OCI-M2 (cell line): Measurements from ENCODE around the gene CFAP100.

Experiments
- DNase-seq: peaks from one replicate; lab custom pipeline; 2025; ENCODE audit not compliant: unreplicated experiment; lab: John Stamatoyannopoulos, UW

Gene CFAP100

GRCh38 chr3:126356373-126357264 is 38.1 kb upstream of the CFAP100 start:
- DNase-seq = no peak

- DNase-seq = no peak
Observed at GRCh38 chr3:126357295-126358037, 37.2 kb upstream of the CFAP100 start, which contains the start of gene KLF15. KLF15 (minus strand) TSS chr3:126357408; CDS start chr3:126352922, 4,486 bp downstream.

- DNase-seq = no peak
Observed at GRCh38 chr3:126358038-126358815, 36.5 kb upstream of the CFAP100 start.

- no peak for DNase-seq
Observed at GRCh38 chr3:126358816-126359181, 35.9 kb upstream of the CFAP100 start.

DNA sequence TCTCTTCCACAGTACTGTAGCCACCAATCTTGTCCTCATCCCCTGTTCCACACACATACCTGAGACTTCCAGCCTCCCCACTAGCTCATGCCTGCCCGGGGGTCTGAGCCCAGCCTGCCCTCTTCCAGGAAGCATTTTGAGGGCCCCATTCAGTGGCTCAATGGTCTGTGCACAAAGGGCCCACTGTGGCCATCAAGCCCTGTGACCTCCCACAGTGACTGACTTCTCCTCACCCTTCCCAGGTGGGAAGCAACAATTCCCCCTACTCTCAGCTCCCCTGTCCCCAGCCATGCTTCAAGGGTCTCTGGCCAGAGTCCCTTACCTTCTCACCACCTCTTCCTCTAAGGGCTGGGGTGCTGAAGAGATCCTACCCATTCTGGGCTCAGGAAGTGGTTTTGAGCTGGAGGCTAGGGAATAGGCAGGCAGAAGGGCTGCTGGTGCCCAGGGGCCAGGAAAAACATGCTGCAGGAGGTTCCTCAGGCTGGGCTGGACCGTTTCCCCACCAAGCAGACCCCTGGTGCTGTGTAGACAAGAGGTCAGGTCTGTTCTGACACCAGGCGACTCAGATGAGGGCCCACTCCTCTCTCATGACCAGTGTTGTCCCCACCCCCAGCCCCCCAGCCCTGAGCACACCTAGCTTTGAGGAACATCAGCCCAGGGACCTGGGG is 34.5 kb upstream of the CFAP100 start:
- no peak for DNase-seq

- DNase-seq = no peak
Observed at GRCh38 chr3:126360714-126361060, 34.0 kb upstream of the CFAP100 start.

DNA sequence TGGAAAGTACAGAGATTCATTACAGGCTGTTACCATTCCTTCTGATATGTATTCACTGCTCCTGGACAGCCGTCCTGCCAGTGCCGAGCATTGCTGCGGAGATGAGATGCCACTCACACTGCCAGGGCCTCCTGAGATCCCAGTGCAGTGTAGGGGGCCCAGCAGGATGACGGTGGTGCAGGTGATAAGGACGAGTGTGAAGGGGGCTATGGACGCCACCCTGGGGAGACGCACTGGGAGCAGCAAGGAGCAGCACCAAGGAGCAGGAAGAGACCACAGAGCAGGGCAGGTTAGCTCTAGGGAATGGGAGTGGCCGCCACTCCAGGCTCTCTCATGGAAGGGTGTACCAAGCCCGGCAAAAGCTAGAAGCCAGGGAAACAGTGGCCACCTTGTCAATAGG is 33.5 kb upstream of the CFAP100 start:
- DNase-seq = no peak

- no peak for DNase-seq
Observed at GRCh38 chr3:126364130-126364695, 30.5 kb upstream of the CFAP100 start.

DNA sequence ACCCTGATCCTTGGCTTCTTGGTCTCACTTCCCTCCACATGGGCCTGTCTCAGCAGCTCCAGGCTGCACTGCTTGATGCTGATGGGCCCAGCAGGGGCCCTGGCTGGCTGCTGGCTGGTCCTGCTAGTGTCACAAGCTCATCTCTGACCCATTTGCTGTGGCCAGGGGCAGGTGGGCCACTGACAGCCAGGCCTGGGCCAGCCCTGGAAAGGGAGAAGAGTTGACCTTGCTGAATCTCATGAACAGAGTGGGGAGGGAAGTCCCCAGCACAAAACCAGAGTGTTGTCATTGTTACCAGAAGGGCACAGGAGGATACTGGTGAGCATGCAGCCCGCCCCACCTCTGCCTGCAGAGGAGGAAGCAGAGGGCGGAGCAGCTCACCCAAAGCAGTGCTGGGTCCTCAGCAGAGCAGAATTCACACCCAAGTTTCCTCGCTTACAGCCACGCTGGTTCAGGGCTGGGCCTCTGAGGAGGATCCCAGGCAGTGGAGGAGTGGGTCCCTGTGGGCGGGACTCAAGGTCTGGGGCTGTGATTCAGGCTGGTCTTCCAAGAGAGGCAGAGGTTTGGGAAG is 29.9 kb upstream of the CFAP100 start:
- DNase-seq = no peak

DNA sequence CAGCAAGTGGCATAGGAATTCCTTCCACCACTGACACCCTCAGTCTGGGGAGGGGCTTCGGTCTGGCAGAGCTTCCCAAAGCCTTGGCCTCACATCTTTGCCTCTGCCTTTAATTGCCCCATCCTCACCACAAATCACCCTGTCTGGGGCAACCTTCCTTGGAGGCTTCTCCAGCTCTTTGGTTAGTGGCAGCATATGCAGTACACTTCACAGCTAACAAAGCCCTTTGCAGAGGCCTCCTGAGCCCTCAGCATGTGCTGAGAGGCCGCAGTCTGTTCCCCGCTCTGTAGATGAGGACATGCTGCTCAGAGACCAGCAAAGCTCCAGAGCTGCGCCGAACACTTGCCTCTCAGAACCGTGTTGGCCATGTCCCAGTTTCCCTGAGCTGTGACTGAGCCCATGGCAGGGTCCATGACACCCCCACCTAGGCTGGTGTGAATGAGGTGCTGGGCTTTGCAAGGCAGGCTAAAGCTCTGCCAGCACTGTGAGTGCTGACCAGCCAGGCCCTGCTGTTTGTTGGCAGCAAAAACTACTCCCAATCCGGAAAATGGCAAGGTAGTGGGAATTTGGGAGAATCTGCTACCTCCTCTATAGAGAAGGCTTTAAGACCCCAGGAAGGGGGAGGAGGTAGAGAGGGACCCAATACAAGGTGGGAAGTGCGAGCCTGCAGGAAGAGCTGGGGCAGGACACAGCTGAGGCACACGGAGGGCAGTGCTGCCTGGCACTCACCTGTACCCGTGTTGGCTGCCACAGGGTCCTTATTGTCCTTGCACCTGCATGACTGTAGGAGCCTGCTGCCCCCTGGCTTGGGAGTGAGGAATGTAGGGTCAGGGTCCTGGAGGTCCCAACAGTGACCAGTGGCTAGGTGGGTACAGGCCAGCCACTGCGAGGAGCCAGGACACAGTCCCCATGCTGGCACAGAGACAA is 29.1 kb upstream of the CFAP100 start:
- no peak for DNase-seq

DNA sequence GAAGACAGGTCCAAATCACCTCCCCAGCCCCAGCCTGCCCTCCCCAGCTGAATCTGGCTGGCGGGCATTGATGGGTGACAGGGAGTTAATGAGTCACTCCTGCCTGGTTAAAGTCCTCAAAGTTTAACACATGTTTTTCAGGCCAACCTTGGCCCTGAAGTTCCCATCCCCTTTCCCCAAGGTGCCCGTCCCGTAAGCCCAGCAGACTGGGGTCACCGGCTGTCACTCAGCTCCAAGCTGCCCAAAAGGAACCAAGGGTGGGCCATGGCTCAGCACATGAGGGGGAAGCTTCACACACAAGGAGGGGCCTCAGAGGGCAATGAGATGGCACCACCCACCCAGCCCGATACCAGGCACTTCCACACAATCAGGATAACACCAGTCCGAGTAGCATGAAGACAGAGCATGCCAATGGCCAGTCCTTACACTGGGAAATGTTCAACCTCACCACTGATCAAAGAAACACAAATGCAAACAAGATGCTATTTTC is 27.3 kb upstream of the CFAP100 start:
- no peak for DNase-seq

DNA sequence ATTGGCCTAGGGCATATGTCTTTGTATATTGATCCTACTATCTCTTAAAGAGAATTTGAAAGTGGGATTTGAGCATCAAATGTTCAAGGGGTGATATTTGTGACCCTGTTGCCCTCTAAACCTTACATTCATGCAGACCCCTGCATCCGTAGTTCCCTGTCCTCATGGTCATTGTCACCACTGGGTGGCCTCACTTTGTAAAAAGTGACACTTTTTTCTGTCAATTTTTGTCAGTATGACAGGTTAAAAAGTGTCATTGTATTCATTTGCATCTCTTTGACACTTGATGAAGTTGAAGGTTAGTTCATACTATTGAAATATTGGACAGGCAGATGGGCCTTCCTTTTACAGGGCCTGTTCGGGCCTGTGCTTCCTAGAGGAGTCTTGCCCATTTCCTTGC is 25.2 kb upstream of the CFAP100 start:
- DNase-seq = no peak

DNA sequence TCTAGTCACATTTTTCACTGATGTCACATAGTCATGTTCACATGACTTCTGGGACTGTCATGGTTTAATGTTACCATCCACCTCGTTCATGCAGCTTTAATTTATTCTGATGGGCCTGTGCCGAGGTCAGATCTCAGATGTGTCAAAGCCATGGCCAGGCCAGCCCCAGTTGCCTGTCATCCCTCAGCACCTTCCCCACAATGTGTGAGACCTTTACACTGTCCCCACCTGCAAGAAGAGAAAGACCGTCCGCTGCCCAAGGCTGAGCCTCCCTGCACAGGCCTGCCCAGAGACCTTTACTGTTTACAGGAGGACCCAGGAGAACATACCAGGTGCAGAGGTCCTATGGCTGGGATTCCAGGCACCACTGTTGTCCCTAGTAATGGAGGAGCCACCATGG is 24.7 kb upstream of the CFAP100 start:
- no peak for DNase-seq

DNA sequence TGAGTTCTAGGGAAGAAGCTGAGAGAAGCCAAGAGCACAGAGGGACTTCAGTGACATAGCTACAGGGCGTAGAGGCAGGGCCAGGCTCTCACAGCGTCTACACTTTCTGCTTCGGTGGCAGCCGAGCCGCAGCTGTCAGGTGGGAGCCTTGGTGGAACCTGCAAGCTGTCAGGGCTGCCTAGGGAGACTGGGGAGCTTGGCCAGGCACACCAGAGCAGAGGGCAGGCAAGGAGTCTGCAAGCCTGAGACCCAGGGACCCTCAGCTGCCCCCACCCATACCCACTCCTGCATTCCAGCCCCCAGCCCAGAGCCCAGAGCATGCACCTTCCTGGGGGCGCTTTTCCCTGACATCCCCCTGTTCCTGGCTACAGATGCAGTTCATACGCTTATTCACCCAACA is 24.1 kb upstream of the CFAP100 start:
- DNase-seq = no peak

GRCh38 chr3:126371096-126371705 is 23.5 kb upstream of the CFAP100 start:
- DNase-seq = no peak

- no peak for DNase-seq
Observed at GRCh38 chr3:126372413-126373145, 22.1 kb upstream of the CFAP100 start.

GRCh38 chr3:126373146-126373613 is 21.5 kb upstream of the CFAP100 start:
- DNase-seq = no peak
